Astrocyte (in vitro differentiated cells and primary cell): ENCODE data around the gene UBAP1.

Experiments
- EZH2 ChIP-seq: IDR thresholded peaks from 2 replicates; pipeline ENCODE4 v1.6.1; 2012; ENCODE audit warnings: mild to moderate bottlenecking, low read length, inconsistent platforms; ENCODE audit not compliant: insufficient read depth
- TF ChIP-seq, protein P1 (sequence below): IDR thresholded peaks from 2 replicates; pipeline ENCODE4 v1.5.1; 2011; ENCODE audit warnings: low read depth, mild to moderate bottlenecking, inconsistent platforms, low read length, moderate library complexity; ENCODE audit not compliant: insufficient read depth

DNA sequence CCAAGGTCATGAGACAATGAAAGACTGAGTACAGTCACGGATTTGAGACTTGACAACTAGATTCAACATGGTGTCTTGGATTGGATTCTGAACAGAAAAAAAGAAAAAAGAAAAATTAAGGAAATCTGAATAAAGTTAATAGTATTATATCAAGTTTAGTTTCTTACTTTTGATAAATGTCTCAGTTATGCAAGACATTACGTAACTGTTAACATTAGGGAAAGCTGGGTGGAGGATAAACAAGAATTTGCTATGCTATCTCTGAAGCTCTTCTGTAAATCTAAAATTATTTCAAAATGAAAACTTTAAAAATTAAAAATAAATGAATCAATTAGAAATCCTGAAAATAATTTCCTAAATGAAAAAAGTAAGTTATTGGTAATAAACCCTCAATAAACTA is 38.0 kb upstream of the UBAP1 start:
- no peak for TF ChIP-seq EZH2
- TF ChIP-seq, protein P1, sequence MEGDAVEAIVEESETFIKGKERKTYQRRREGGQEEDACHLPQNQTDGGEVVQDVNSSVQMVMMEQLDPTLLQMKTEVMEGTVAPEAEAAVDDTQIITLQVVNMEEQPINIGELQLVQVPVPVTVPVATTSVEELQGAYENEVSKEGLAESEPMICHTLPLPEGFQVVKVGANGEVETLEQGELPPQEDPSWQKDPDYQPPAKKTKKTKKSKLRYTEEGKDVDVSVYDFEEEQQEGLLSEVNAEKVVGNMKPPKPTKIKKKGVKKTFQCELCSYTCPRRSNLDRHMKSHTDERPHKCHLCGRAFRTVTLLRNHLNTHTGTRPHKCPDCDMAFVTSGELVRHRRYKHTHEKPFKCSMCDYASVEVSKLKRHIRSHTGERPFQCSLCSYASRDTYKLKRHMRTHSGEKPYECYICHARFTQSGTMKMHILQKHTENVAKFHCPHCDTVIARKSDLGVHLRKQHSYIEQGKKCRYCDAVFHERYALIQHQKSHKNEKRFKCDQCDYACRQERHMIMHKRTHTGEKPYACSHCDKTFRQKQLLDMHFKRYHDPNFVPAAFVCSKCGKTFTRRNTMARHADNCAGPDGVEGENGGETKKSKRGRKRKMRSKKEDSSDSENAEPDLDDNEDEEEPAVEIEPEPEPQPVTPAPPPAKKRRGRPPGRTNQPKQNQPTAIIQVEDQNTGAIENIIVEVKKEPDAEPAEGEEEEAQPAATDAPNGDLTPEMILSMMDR = no peak
